Lower leg skin (tissue), 3 donors: ENCODE measurements around the gene ARIH2.
A peak's percentile ranks its signal among the peaks of the same experiment; 100 is the strongest.

Source experiments
- POLR2A ChIP-seq, 2 donors: fragments of 450-650 bp; IDR thresholded peaks; one replicate each; pipeline ENCODE4 v1.6.1; 2016 to 2017; ENCODE audit warnings: antibody characterized with exemption in 2 of 2, mild to moderate bottlenecking in 1 of 2, moderate library complexity in 1 of 2
- TF ChIP-seq, protein P1 (sequence below), 3 donors: fragments of 450-650 bp; IDR thresholded peaks; one replicate each; pipeline ENCODE4 v1.5.1; 2016; ENCODE audit warnings: antibody characterized with exemption in 3 of 3, mild to moderate bottlenecking in 3 of 3, moderate library complexity in 2 of 3

DNA sequence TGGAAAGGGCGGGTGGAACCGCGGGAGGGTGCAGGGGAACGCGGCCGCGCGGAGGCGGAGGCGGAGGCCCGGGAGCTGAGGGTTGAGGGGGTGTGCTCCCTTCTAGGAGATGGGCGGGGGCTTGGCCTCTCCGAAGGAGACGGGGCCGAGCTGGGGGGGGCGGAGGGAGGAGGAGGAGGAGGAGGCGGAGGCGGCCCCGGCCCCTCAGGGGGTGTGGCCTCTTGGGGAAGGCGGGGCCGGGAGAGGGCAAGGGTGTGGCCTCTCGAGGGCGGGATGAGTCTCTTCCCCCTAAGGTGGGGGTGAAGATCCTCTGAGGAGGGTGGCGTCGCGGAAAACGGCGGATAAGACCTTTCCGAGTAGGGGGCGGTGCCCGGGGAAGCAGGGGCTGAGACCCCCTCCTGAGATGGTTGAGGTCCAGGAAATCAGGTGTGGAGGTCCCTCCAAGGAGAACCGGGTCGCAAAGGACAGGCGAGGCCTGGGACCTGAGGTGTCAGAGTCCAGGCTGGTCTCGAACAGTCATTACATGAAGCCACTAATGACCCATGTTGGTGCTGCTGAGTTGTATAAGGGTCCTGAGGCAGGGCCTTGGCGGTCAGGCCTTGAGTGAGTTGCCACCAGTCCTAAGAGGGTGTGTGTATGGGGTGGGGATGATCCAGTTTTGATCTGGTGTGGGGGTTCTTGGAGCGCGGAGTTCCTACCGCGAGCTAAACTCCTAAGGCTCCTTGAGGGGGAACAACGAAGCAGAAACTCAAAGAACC, 89.3 kb downstream of the ARIH2 start:
- TF ChIP-seq, protein P1, sequence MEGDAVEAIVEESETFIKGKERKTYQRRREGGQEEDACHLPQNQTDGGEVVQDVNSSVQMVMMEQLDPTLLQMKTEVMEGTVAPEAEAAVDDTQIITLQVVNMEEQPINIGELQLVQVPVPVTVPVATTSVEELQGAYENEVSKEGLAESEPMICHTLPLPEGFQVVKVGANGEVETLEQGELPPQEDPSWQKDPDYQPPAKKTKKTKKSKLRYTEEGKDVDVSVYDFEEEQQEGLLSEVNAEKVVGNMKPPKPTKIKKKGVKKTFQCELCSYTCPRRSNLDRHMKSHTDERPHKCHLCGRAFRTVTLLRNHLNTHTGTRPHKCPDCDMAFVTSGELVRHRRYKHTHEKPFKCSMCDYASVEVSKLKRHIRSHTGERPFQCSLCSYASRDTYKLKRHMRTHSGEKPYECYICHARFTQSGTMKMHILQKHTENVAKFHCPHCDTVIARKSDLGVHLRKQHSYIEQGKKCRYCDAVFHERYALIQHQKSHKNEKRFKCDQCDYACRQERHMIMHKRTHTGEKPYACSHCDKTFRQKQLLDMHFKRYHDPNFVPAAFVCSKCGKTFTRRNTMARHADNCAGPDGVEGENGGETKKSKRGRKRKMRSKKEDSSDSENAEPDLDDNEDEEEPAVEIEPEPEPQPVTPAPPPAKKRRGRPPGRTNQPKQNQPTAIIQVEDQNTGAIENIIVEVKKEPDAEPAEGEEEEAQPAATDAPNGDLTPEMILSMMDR (IDR thresholded peaks at IDR 0.05), result peak in 1 of 3 donors; percentile 4
- no peak for TF ChIP-seq POLR2A (IDR thresholded peaks at IDR 0.05)
